ENCODE data around the gene CD24. TPM values are rescaled to one million over a fixed set of nuclear protein-coding genes. Genes with fewer than 3 reads are reported as not detected.

CD24 gene
- total and polyA plus RNA-seq, 2 experiments from 2014 or later: 330 to 576 TPM

GRCh38 chr6:106924694-106925523, 49.6 kb downstream of the CD24 start:
- Histone ChIP-seq H3K4me3 (no peak overlapping the region), H3K4me2 (peak overlapping the region; percentile 65), H3K4me1 (ENCODE audit: insufficient read depth) (peaks cover 15% of the 10 kb centered on the region), H3K27ac (peak overlapping the region; percentile 49), H3K36me3 (replicated peaks; ENCODE audit: insufficient read depth, low read depth) (no peaks in the 10 kb centered on the region), H3K79me2 (no peaks in the 10 kb centered on the region), H2AFZ (peak overlapping the region; percentile 1), H3K9me2 (replicated peaks; ENCODE audit: insufficient read depth) (no peaks in the 10 kb centered on the region), H4K20me1 (ENCODE audit: insufficient read depth, poor library complexity, severe bottlenecking) (no peaks in the 10 kb centered on the region), H3K27me3 (no peaks in the 10 kb centered on the region), H3K9me3 (ENCODE audit: low read depth) (no peaks in the 10 kb centered on the region)
- TF ChIP-seq EZH2 (IDR thresholded peaks at IDR 0.05; ENCODE audit: borderline replicate concordance): no peak
- TF ChIP-seq, protein P1, sequence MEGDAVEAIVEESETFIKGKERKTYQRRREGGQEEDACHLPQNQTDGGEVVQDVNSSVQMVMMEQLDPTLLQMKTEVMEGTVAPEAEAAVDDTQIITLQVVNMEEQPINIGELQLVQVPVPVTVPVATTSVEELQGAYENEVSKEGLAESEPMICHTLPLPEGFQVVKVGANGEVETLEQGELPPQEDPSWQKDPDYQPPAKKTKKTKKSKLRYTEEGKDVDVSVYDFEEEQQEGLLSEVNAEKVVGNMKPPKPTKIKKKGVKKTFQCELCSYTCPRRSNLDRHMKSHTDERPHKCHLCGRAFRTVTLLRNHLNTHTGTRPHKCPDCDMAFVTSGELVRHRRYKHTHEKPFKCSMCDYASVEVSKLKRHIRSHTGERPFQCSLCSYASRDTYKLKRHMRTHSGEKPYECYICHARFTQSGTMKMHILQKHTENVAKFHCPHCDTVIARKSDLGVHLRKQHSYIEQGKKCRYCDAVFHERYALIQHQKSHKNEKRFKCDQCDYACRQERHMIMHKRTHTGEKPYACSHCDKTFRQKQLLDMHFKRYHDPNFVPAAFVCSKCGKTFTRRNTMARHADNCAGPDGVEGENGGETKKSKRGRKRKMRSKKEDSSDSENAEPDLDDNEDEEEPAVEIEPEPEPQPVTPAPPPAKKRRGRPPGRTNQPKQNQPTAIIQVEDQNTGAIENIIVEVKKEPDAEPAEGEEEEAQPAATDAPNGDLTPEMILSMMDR (IDR thresholded peaks at IDR 0.05; ENCODE audit: poor library complexity): no peak
- TF ChIP-seq EZH2phosphoT487 (IDR thresholded peaks at IDR 0.05; ENCODE audit: low read depth, severe bottlenecking, unreplicated experiment): no peak
- DNase-seq (ENCODE audit: low spot score): peak; percentile 26
- 14% methylated on average over 17 of the region's 17 CpGs for WGBS (ENCODE audit: low lambda C conversion rate, missing lambda C conversion rate)

DNA sequence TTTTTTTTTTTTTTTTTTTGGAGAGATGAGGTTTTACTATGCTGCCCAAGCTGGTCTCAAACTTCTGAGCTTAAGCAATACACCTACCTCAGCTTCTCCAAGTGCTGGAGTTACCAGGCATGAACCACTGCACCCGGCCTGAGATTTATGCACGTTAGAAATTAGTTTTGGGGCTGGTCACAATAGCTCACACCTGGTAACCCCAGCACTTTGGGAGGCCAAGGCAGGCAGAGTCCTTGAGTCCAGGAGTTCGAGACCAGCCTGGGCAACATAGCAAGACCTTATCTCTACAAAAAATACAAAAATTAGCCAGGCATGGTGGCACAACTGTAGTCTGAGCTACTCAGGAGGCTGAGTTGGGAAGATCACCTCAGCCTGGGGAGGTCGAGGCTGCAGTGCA, 51.9 kb downstream of the CD24 start:
- Histone ChIP-seq H2AFZ (no peak overlapping the region), H3K27me3 (no peaks in the 10 kb centered on the region), H3K4me2 (no peak overlapping the region), H3K36me3 (replicated peaks; ENCODE audit: insufficient read depth, low read depth) (no peaks in the 10 kb centered on the region), H3K4me1 (ENCODE audit: insufficient read depth) (peaks cover 15% of the 10 kb centered on the region), H3K4me3 (no peak overlapping the region), H3K27ac (no peak overlapping the region), H4K20me1 (ENCODE audit: insufficient read depth, poor library complexity, severe bottlenecking) (no peaks in the 10 kb centered on the region), H3K79me2 (no peaks in the 10 kb centered on the region), H3K9me3 (ENCODE audit: low read depth) (no peaks in the 10 kb centered on the region), H3K9me2 (replicated peaks; ENCODE audit: insufficient read depth) (no peaks in the 10 kb centered on the region)
- WGBS (ENCODE audit: low lambda C conversion rate, missing lambda C conversion rate): 97% methylated on average over 4 of the region's 4 CpGs
- DNase-seq (ENCODE audit: low spot score): no peak
- TF ChIP-seq EZH2phosphoT487 (IDR thresholded peaks at IDR 0.05; ENCODE audit: low read depth, severe bottlenecking, unreplicated experiment): no peak
- TF ChIP-seq, protein P1 (IDR thresholded peaks at IDR 0.05; ENCODE audit: poor library complexity): no peak

Other genes with a start within 250 kb of the CD24 start
- 20.0 and 25.3 TPM in 2 replicates for gene MTRES1, start 53.5 kb upstream of the CD24 start, total RNA-seq
- 26.8 and 35.4 TPM in 2 replicates for gene MTRES1, start 53.5 kb upstream of the CD24 start, polyA plus RNA-seq
- gene BEND3, start 140.8 kb upstream of the CD24 start, total RNA-seq: 4.5 and 5.7 TPM in 2 replicates
- 2.2 and 2.7 TPM in 2 replicates for gene BEND3, start 140.8 kb upstream of the CD24 start, polyA plus RNA-seq

All from hepatocyte (in vitro differentiated cells).